Measurements from ENCODE around the gene AGPAT4.
"Not testable (repeated sequence)": the region's sequence is repeated elsewhere in the genome, so short reads cannot be mapped to it uniquely, and the experiment has no call there.

Gene AGPAT4

DNA sequence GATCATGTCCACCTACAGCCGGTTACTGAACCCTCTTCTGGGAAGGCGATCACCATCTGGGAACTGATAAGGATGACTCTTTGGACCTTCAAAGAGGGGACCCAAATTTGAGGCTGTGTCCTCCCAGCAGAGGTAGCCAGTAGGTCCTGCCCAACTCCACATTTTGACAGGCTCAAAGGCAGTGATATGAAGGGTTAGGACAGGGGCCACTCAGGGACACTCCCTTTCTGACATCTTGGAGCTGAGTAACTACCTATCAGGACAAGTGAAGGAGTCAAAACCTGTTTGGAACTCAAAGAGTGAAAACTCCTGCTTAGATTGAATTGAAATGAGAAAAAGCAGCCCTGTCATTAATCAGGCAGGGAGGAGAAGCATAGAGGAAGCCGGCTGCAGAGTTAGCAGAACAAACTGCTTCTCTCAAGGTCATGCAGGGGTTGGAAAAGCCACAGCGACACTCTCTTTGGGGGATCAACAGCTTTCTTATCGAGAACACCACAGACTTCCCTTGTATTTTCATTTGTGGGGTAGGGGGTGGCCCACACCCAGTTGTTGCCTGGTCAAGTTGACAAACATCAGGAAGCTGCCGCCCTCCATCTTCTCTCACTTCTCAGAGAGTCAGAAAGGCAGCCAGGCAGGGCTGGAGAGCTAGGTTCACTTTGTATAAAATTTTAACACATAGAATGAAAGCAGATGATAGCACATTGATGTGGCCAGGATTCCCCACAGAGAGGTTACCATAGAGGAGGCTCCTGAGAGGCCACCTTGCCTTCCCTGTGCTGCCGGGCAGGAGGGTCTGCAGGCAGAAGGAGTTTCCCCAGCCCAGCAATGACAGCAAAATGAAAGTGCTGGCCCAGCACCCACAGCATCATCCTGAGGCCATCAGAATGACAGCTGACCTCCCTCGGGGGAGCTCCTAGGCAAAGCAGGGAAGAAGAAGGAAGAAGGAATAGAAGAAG, 47.6 kb downstream of the AGPAT4 start:
- H3K4me3 ChIP-seq (ENCODE audit: low read depth, low read length): no peak overlapping the region
- TF ChIP-seq CTCF (IDR thresholded peaks at IDR 0.05; ENCODE audit: borderline replicate concordance, insufficient read depth, low read depth, low read length): no peak

DNA sequence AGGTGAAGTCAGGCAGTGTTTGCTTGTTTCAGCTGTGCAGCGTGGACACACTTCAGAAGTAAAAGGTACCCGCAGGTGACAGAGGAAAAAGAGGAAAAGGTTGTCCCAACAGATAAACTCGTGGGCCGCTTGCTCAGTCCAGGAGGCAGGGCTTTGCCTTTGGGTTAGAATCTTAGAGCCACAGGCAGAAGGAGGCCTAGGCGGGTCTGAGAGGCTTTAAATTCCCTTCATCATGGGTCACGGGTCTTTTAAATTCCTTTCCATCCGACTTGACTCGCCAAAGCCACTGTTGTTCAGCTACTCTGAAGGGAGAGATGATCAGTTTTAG, 48.2 kb downstream of the AGPAT4 start:
- no peak overlapping the region for H3K4me3 ChIP-seq (ENCODE audit: low read depth, low read length)
- no peak for TF ChIP-seq CTCF (IDR thresholded peaks at IDR 0.05; ENCODE audit: borderline replicate concordance, insufficient read depth, low read depth, low read length)

- H3K4me3 ChIP-seq (ENCODE audit: low read depth, low read length): not testable (repeated sequence)
Observed at GRCh38 chr6:161224951-161225680, 48.7 kb downstream of the AGPAT4 start.

DNA sequence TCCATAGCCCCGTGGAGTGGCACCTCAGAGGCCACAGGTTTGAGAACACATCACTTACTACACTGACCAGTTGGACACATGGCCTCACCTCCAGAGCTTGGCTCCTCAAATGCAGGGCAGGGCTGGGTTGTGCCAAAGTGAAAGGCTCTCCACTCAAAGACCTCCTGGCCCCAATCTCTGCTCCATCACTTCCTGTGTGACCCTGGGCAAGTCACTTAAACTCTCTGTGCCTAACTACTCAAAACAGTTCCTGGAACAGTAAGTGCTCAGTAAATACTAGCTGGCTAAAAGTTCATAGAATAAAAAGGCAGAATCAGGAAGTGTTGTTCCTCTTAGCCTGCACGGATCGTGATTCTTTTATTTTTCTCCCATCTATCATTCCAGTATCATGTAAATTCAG, 50.2 kb downstream of the AGPAT4 start:
- TF ChIP-seq CTCF (IDR thresholded peaks at IDR 0.05; ENCODE audit: borderline replicate concordance, insufficient read depth, low read depth, low read length): no peak
- H3K4me3 ChIP-seq (ENCODE audit: low read depth, low read length): no peak overlapping the region

DNA sequence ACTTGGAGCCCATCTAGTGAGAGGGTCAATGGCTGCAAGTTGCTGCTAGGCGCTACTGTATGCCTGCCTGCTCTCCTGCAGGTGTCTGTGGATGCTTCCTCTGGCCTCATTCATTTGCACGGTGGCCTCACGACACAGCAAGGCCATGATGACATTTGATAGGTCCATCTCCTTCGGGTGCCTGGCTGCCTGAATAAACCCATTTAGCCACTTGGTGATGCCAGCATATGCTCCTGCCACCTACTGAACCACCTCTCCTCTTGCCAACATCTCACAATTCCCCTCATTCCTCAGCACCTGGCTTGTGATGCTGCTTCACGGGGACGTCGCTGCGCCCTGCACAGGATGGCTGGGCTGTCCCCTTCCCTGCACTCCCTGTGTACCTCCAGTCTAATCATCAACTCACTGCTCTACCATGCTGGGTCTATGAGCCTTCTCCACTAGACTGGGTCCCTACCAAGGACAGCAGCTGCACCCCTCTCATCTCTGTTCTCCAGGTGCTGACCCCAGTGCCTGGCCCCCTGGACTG, 51.1 kb downstream of the AGPAT4 start:
- TF ChIP-seq CTCF (IDR thresholded peaks at IDR 0.05; ENCODE audit: borderline replicate concordance, insufficient read depth, low read depth, low read length): no peak
- no peak overlapping the region for H3K4me3 ChIP-seq (ENCODE audit: low read depth, low read length)

GRCh38 chr6:161220346-161220745, 53.5 kb downstream of the AGPAT4 start:
- no peak for TF ChIP-seq CTCF (IDR thresholded peaks at IDR 0.05; ENCODE audit: borderline replicate concordance, insufficient read depth, low read depth, low read length)
- no peak overlapping the region for H3K4me3 ChIP-seq (ENCODE audit: low read depth, low read length)

DNA sequence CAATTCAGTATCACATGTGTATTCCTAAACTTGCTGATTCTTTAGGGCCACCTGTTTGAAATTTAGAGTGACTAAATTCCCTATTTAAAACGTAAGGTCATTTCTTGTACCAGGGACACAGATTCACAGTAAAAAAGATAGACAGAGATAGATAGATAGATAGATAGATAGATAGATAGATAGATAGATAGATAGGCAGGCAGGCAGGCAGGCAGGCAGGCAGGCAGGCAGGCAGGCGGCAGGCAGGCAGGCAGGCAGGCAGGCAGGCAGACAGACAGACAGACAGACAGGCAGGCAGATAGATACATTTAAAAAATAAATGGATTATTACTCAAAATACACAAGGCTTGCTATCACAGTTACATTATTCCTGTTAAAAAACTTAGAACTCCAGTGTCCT, 54.2 kb downstream of the AGPAT4 start:
- no peak overlapping the region for H3K4me3 ChIP-seq (ENCODE audit: low read depth, low read length)
- no peak for TF ChIP-seq CTCF (IDR thresholded peaks at IDR 0.05; ENCODE audit: borderline replicate concordance, insufficient read depth, low read depth, low read length)

All from GM12875 (cell line).